Measurements from ENCODE around the gene OR2C3. TPM values are rescaled to one million over a fixed set of nuclear protein-coding genes. Genes with fewer than 3 reads are reported as not detected.

OR2C3 gene
- total and polyA plus RNA-seq, 4 donors = under 0.01 to 0.03 TPM; not detected in 2

GRCh38 chr1:247557926-247558674, 21.9 kb upstream of the OR2C3 start:
- no peaks in the 10 kb centered on the region for H3K36me3 ChIP-seq (ENCODE audit: control insufficient read depth in 4 of 4, insufficient read depth in 4 of 4, low read length in 4 of 4)
- H3K4me3 ChIP-seq = no peak overlapping the region
- 83 to 93% methylated on average over 2 of the region's 2 CpGs for WGBS, 2 donors
- H3K9me3 ChIP-seq (ENCODE audit: control insufficient read depth in 4 of 4, insufficient read depth in 3 of 4, low read length in 3 of 4) = no peaks in the 10 kb centered on the region
- no peak overlapping the region for H3K27ac ChIP-seq (ENCODE audit: low read depth in 1 of 2, low read length in 1 of 2)
- no peaks in the 10 kb centered on the region for H3K27me3 ChIP-seq (ENCODE audit: control insufficient read depth in 3 of 3, insufficient read depth in 3 of 3, low read length in 2 of 3)
- no peaks in the 10 kb centered on the region for H3K4me1 ChIP-seq (ENCODE audit: control insufficient read depth in 5 of 5, insufficient read depth in 5 of 5, low read length in 5 of 5)
- DNase-seq = no peak
- H3K9ac ChIP-seq (ENCODE audit: insufficient read depth in 1 of 2, low read length in 2 of 2) = no peak overlapping the region
- TF ChIP-seq CTCF (IDR thresholded peaks at IDR 0.05; ENCODE audit: control extremely low read depth, extremely low read depth) = no peak
- ATAC-seq (ENCODE audit: insufficient read depth, low FRiP score) = no peak

GRCh38 chr1:247552231-247552630, 16.0 kb upstream of the OR2C3 start:
- no peak for ATAC-seq (ENCODE audit: insufficient read depth, low FRiP score)
- Histone ChIP-seq H3K36me3 (ENCODE audit: control insufficient read depth in 4 of 4, insufficient read depth in 4 of 4, low read length in 4 of 4) (no peaks in the 10 kb centered on the region), H3K27me3 (ENCODE audit: control insufficient read depth in 3 of 3, insufficient read depth in 3 of 3, low read length in 2 of 3) (no peaks in the 10 kb centered on the region), H3K4me3 (no peak overlapping the region), H3K4me1 (ENCODE audit: control insufficient read depth in 5 of 5, insufficient read depth in 5 of 5, low read length in 5 of 5) (no peaks in the 10 kb centered on the region), H3K9ac (ENCODE audit: insufficient read depth in 1 of 2, low read length in 2 of 2) (no peak overlapping the region), H3K27ac (ENCODE audit: low read depth in 1 of 2, low read length in 1 of 2) (no peak overlapping the region), H3K9me3 (ENCODE audit: control insufficient read depth in 4 of 4, insufficient read depth in 3 of 4, low read length in 3 of 4) (no peaks in the 10 kb centered on the region)
- TF ChIP-seq CTCF (IDR thresholded peaks at IDR 0.05; ENCODE audit: control extremely low read depth, extremely low read depth) = no peak
- WGBS, 2 donors = 62 to 74% methylated on average over 2 of the region's 2 CpGs
- no peak for DNase-seq

- 52 to 71% methylated on average over 1 of the region's 1 CpG for WGBS, 2 donors
- H3K27ac ChIP-seq (ENCODE audit: low read depth in 1 of 2, low read length in 1 of 2) = no peak overlapping the region
Measured at GRCh38 chr1:247551721-247552120, 15.5 kb upstream of the OR2C3 start.

More at GRCh38 chr1:247551721-247552120, 15.5 kb upstream of the OR2C3 start:
- no peaks in the 10 kb centered on the region for H3K4me1 ChIP-seq (ENCODE audit: control insufficient read depth in 5 of 5, insufficient read depth in 5 of 5, low read length in 5 of 5)
- H3K9ac ChIP-seq (ENCODE audit: insufficient read depth in 1 of 2, low read length in 2 of 2) = no peak overlapping the region
- no peak for TF ChIP-seq CTCF (IDR thresholded peaks at IDR 0.05; ENCODE audit: control extremely low read depth, extremely low read depth)
- H3K36me3 ChIP-seq (ENCODE audit: control insufficient read depth in 4 of 4, insufficient read depth in 4 of 4, low read length in 4 of 4) = no peaks in the 10 kb centered on the region
- H3K27me3 ChIP-seq (ENCODE audit: control insufficient read depth in 3 of 3, insufficient read depth in 3 of 3, low read length in 2 of 3) = no peaks in the 10 kb centered on the region
- ATAC-seq (ENCODE audit: insufficient read depth, low FRiP score) (no peak), DNase-seq (no peak)
- H3K9me3 ChIP-seq (ENCODE audit: control insufficient read depth in 4 of 4, insufficient read depth in 3 of 4, low read length in 3 of 4) = no peaks in the 10 kb centered on the region
- no peak overlapping the region for H3K4me3 ChIP-seq

Measured in lung (tissue), 12 donors.